Panc1 (cell line): Measurements from ENCODE around the gene FAM234B. TPM values are rescaled to one million over a fixed set of nuclear protein-coding genes. Genes with fewer than 3 reads are reported as not detected.

Source experiments
- ATAC-seq: fragments of 200-7000 bp; cut with Tn5 transposase; 2 replicates; pipeline ENCODE4 v1.9.1; 2020; ENCODE audit warnings: mild to moderate bottlenecking, moderate library complexity
- BruUV-seq: library from RNA; stranded (reverse); fragments of 400-500 nt; replicated peaks from 2 replicates; lab custom pipeline; 2021; lab: Mats Ljungman, UMichigan
- CTCF ChIA-PET: fragments of 300-600 bp; sonication (Branson Sonifier 250); formaldehyde crosslinking; loops from one replicate; lab custom pipeline; 2022; ENCODE audit warnings: antibody characterized with exemption; lab: Charles Lee
- POLR2A ChIA-PET: fragments of 300-600 bp; sonication (Branson Sonifier 250); formaldehyde crosslinking; loops from one replicate; lab custom pipeline; 2022; ENCODE audit warnings: antibody characterized with exemption; lab: Charles Lee
- DNase-seq: peaks from one replicate; pipeline ENCODE4 v3.0.0-alpha.2; 2010; ENCODE audit warnings: low read depth, low spot score
- H3K27ac ChIP-seq: 2 replicates; pipeline ENCODE4 v1.5.1; 2011; ENCODE audit warnings: mild to moderate bottlenecking, low read length, inconsistent platforms
- H3K27me3 ChIP-seq: fragments of 200-500 bp; sonication (Bioruptor generic); 2 replicates; pipeline ENCODE4 v1.6.0; 2014; ENCODE audit warnings: low read length, inconsistent platforms; ENCODE audit not compliant: control insufficient read depth, insufficient read depth
- H3K36me3 ChIP-seq: fragments of 200-500 bp; sonication (Bioruptor generic); 2 replicates; pipeline ENCODE4 v1.5.1; 2014; ENCODE audit warnings: inconsistent platforms, mild to moderate bottlenecking, low read length, moderate library complexity; ENCODE audit not compliant: control insufficient read depth, insufficient read depth
- H3K4me1 ChIP-seq: 2 replicates; pipeline ENCODE4 v1.5.1; 2011; ENCODE audit warnings: inconsistent platforms, mild to moderate bottlenecking, low read length, moderate library complexity; ENCODE audit not compliant: control insufficient read depth, insufficient read depth
- H3K4me3 ChIP-seq, 2 experiments: 2 replicates each; pipeline ENCODE4 v1.5.1; 2011 to 2012; ENCODE audit warnings: low read depth in 2 of 2, low read length in 2 of 2, mild to moderate bottlenecking in 2 of 2, inconsistent platforms in 1 of 2, moderate library complexity in 1 of 2
- H3K9me3 ChIP-seq: fragments of 200-500 bp; sonication (Bioruptor generic); 2 replicates; pipeline ENCODE4 v1.5.1; 2014; ENCODE audit warnings: low read depth, mild to moderate bottlenecking, inconsistent platforms, low read length, moderate library complexity; ENCODE audit not compliant: control insufficient read depth, insufficient read depth
- CTCF ChIP-seq: fragments of 450-650 bp; IDR thresholded peaks from 2 replicates; pipeline ENCODE4 v1.5.1; 2017; ENCODE audit warnings: mild to moderate bottlenecking
- POLR2AphosphoS5 ChIP-seq: IDR thresholded peaks from 2 replicates; pipeline ENCODE4 v1.6.1; 2012; ENCODE audit warnings: mild to moderate bottlenecking, low read depth, low read length, moderate library complexity
- REST ChIP-seq, 2 experiments: IDR thresholded peaks; 2 replicates each; pipeline ENCODE4 v1.6.1; 2011 to 2012; ENCODE audit warnings: low read depth in 2 of 2, control low read depth in 1 of 2, low read length in 1 of 2, mild to moderate bottlenecking in 1 of 2, moderate library complexity in 1 of 2; ENCODE audit not compliant: insufficient read depth in 1 of 2
- TCF7L2 ChIP-seq: IDR thresholded peaks from 2 replicates; pipeline ENCODE4 v1.6.1; 2011; ENCODE audit warnings: mild to moderate bottlenecking, low read depth, low read length, inconsistent platforms
- in situ Hi-C: cut with HindIII; loops from 2 replicates; pipeline ENCODE4 v1.10.0; 2016; ENCODE audit warnings: low sequenced_read_pairs, low pct_unique_long_range_greater_than_20kb
- intact Hi-C: fragments of 100-400 bp; cut with micrococcal nuclease; formaldehyde crosslinking; loops from one replicate; pipeline ENCODE4 v1.10.0; 2022; ENCODE audit not compliant: unreplicated experiment
- total RNA-seq: library from RNA; stranded (reverse); gene quantifications from one replicate; pipeline ENCODE4 v1.2.1, GENCODE V29; 2021; ENCODE audit not compliant: unreplicated experiment

The FAM234B gene
- total RNA-seq, 1 experiment from 2014 or later = 5.4 TPM

GRCh38 chr12:13128291-13128965 is 84.2 kb downstream of the FAM234B start:
- Histone ChIP-seq H3K4me3 (no peak overlapping the region), H3K4me1 (peaks cover 22% of the 10 kb centered on the region), H3K27me3 (no peaks in the 10 kb centered on the region), H3K9me3 (no peaks in the 10 kb centered on the region), H3K36me3 (no peaks in the 10 kb centered on the region), H3K27ac (peak overlapping the region; percentile 75; the same call in 1 of the 2 replicates)
- ATAC-seq = no peak
- TF ChIP-seq REST (IDR thresholded peaks at IDR 0.05; ENCODE audit: insufficient read depth in 1 of 2, low read depth in 2 of 2, low read length in 1 of 2) = no peak
- TF ChIP-seq TCF7L2 = peak; percentile 62; the same call in 1 of the 2 replicates
- TF ChIP-seq POLR2AphosphoS5 = no peak
- BruUV-seq = no TSS peak
- in situ Hi-C loops (no loop called here), intact Hi-C loops (no loop called here)
- ChIA-PET POLR2A (no interaction called here), CTCF (no interaction called here)
- no peak for DNase-seq

- intact Hi-C loops = no loop called here
- ChIA-PET CTCF (no interaction called here), POLR2A (no interaction called here)
- Histone ChIP-seq H3K9me3 (no peaks in the 10 kb centered on the region), H3K27ac (no peak overlapping the region; the same call in 1 of the 2 replicates), H3K27me3 (no peaks in the 10 kb centered on the region), H3K36me3 (no peaks in the 10 kb centered on the region), H3K4me3 (no peak overlapping the region), H3K4me1 (peaks cover 16% of the 10 kb centered on the region)
- BruUV-seq = no TSS peak
- in situ Hi-C loops = no loop called here
- no peak for TF ChIP-seq CTCF
- no peak for ATAC-seq
- no peak for DNase-seq
These were observed 86.8 kb downstream of the FAM234B start for GRCh38 chr12:13130981-13131380.

Other genes starting within 250 kb of the FAM234B start
- 115 TPM for gene DDX47, start 231.0 kb upstream of the FAM234B start, total RNA-seq
- 648 TPM for gene GPRC5A, start 152.8 kb upstream of the FAM234B start, total RNA-seq
- not detected for gene GPRC5D, start 92.2 kb upstream of the FAM234B start, total RNA-seq
- gene HEBP1, start 44.1 kb upstream of the FAM234B start, total RNA-seq = 19.3 TPM
- not detected for gene GSG1, start 59.3 kb downstream of the FAM234B start, total RNA-seq
- 18.6 TPM for gene EMP1, start 152.3 kb downstream of the FAM234B start, total RNA-seq